HUES48 (cell line): ENCODE measurements around the gene DHX32.
A peak's percentile ranks its signal among the peaks of the same experiment; 100 is the strongest.
"Not testable (repeated sequence)": the region's sequence is repeated elsewhere in the genome, so short reads cannot be mapped to it uniquely, and the experiment has no call there.

ENCODE experiments used
- H3K27ac ChIP-seq: one replicate; pipeline ENCODE4 v1.7.0; 2013; ENCODE audit warnings: low read depth, low read length, inconsistent platforms
- H3K27me3 ChIP-seq: 2 replicates; pipeline ENCODE4 v1.6.1; 2013; ENCODE audit warnings: mild to moderate bottlenecking, low read length; ENCODE audit not compliant: control insufficient read depth, insufficient read depth
- H3K36me3 ChIP-seq: 2 replicates; pipeline ENCODE4 v1.6.1; 2013; ENCODE audit warnings: low read length; ENCODE audit not compliant: control insufficient read depth, insufficient read depth
- H3K4me1 ChIP-seq: 2 replicates; pipeline ENCODE4 v1.6.1; 2013; ENCODE audit warnings: mild to moderate bottlenecking, low read length; ENCODE audit not compliant: control insufficient read depth, insufficient read depth
- H3K4me3 ChIP-seq: 2 replicates; pipeline ENCODE4 v1.5.1; 2013; ENCODE audit warnings: mild to moderate bottlenecking, low read depth, low read length
- H3K9ac ChIP-seq: 2 replicates; pipeline ENCODE4 v1.6.1; 2013; ENCODE audit warnings: mild to moderate bottlenecking, low read depth, low read length, moderate library complexity
- H3K9me3 ChIP-seq: 2 replicates; pipeline ENCODE4 v1.6.1; 2013; ENCODE audit warnings: low read length; ENCODE audit not compliant: control insufficient read depth, insufficient read depth

The DHX32 gene

GRCh38 chr10:125911990-125912389 is 30.9 kb upstream of the DHX32 start:
- peaks cover 7% of the 10 kb centered on the region for H3K9me3 ChIP-seq
- no peaks in the 10 kb centered on the region for H3K36me3 ChIP-seq
- H3K9ac ChIP-seq: no peak overlapping the region
- no peaks in the 10 kb centered on the region for H3K4me1 ChIP-seq
- H3K27me3 ChIP-seq: no peaks in the 10 kb centered on the region
- no peak overlapping the region for H3K4me3 ChIP-seq
- H3K27ac ChIP-seq: no peak overlapping the region

GRCh38 chr10:125911145-125911544 is 30.1 kb upstream of the DHX32 start:
- Histone ChIP-seq H3K36me3 (no peaks in the 10 kb centered on the region), H3K27me3 (no peaks in the 10 kb centered on the region), H3K4me1 (no peaks in the 10 kb centered on the region), H3K9ac (no peak overlapping the region), H3K4me3 (no peak overlapping the region), H3K27ac (no peak overlapping the region), H3K9me3 (peaks cover 7% of the 10 kb centered on the region)

- not testable (repeated sequence) for H3K9ac ChIP-seq, H3K27me3 ChIP-seq, H3K27ac ChIP-seq, H3K36me3 ChIP-seq, H3K4me1 ChIP-seq, H3K4me3 ChIP-seq
- peaks cover 15% of the 10 kb centered on the region for H3K9me3 ChIP-seq
Observed at GRCh38 chr10:125909491-125909890, 28.4 kb upstream of the DHX32 start.

- peaks cover 15% of the 10 kb centered on the region for H3K9me3 ChIP-seq
- H3K4me3 ChIP-seq, H3K4me1 ChIP-seq, H3K27ac ChIP-seq, H3K36me3 ChIP-seq, H3K9ac ChIP-seq, H3K27me3 ChIP-seq: not testable (repeated sequence)
Observed at GRCh38 chr10:125908813-125909212, 27.7 kb upstream of the DHX32 start.

GRCh38 chr10:125907598-125907997 is 26.5 kb upstream of the DHX32 start:
- not testable (repeated sequence) for H3K4me1 ChIP-seq, H3K36me3 ChIP-seq, H3K4me3 ChIP-seq, H3K27ac ChIP-seq, H3K27me3 ChIP-seq, H3K9ac ChIP-seq
- H3K9me3 ChIP-seq: peaks cover 15% of the 10 kb centered on the region

- not testable (repeated sequence) for H3K27ac ChIP-seq, H3K4me1 ChIP-seq, H3K4me3 ChIP-seq, H3K36me3 ChIP-seq, H3K27me3 ChIP-seq, H3K9ac ChIP-seq
- peaks cover 13% of the 10 kb centered on the region for H3K9me3 ChIP-seq
Observed at GRCh38 chr10:125905069-125905994, 24.2 kb upstream of the DHX32 start.

GRCh38 chr10:125903135-125903640 is 22.1 kb upstream of the DHX32 start:
- peak overlapping the region; percentile 88 for H3K27ac ChIP-seq
- not testable (repeated sequence) for H3K36me3 ChIP-seq, H3K4me3 ChIP-seq, H3K9ac ChIP-seq, H3K4me1 ChIP-seq, H3K27me3 ChIP-seq, H3K9me3 ChIP-seq

- H3K4me1 ChIP-seq, H3K4me3 ChIP-seq, H3K9ac ChIP-seq, H3K27me3 ChIP-seq, H3K36me3 ChIP-seq, H3K27ac ChIP-seq: not testable (repeated sequence)
- H3K9me3 ChIP-seq: peaks cover 12% of the 10 kb centered on the region
Observed at GRCh38 chr10:125900963-125901362, 19.9 kb upstream of the DHX32 start.

GRCh38 chr10:125897317-125897716 is 16.2 kb upstream of the DHX32 start:
- H3K27me3 ChIP-seq, H3K9me3 ChIP-seq, H3K4me1 ChIP-seq, H3K27ac ChIP-seq, H3K9ac ChIP-seq, H3K36me3 ChIP-seq: not testable (repeated sequence)
- H3K4me3 ChIP-seq: peak overlapping the region; percentile 75

- Histone ChIP-seq H3K4me3 (peak within 1 kb of the TSS; percentile 75), H3K27ac (peak within 1 kb of the TSS; percentile 80), H3K9ac (peak within 1 kb of the TSS; percentile 51)
- H3K27me3 ChIP-seq, H3K4me1 ChIP-seq, H3K9me3 ChIP-seq, H3K36me3 ChIP-seq: not testable (repeated sequence)
Observed at GRCh38 chr10:125896088-125896934, 15.2 kb upstream of the DHX32 start, which contains the start of gene FANK1. Gene FANK1, plus strand, starts transcription at chr10:125896564. Its CDS starts 79 bp downstream, at chr10:125896643.
